Occipital lobe (tissue), 2 donors: ENCODE data around the gene CYYR1. TPM values are rescaled to one million over a fixed set of nuclear protein-coding genes. Genes with fewer than 3 reads are reported as not detected.

Experiments
- DNase-seq: peaks from one replicate; lab custom pipeline; 2025; lab: John Stamatoyannopoulos, UW
- total RNA-seq: library from RNA; depleted of rRNA; stranded (reverse); fragments of >200 nt; gene quantifications from one replicate; pipeline ENCODE4 v1.2.3, GENCODE V29; 2014

The CYYR1 gene
- total RNA-seq, 1 donor from 2014 or later = 2.3 TPM

GRCh38 chr21:26438976-26439375, 134.1 kb downstream of the CYYR1 start:
- DNase-seq = no peak

- DNase-seq = no peak
These were observed 135.6 kb downstream of the CYYR1 start for GRCh38 chr21:26437326-26438009.

- no peak for DNase-seq
These were observed 139.7 kb downstream of the CYYR1 start for GRCh38 chr21:26433386-26433785.

- no peak for DNase-seq
These were observed 140.7 kb downstream of the CYYR1 start for GRCh38 chr21:26432410-26432809.

GRCh38 chr21:26425576-26425975, 147.5 kb downstream of the CYYR1 start:
- no peak for DNase-seq

- no peak for DNase-seq
These were observed 149.6 kb downstream of the CYYR1 start for GRCh38 chr21:26423511-26423910.

- no peak for DNase-seq
These were observed 150.4 kb downstream of the CYYR1 start for GRCh38 chr21:26422706-26423105.

GRCh38 chr21:26422138-26422537, 150.9 kb downstream of the CYYR1 start:
- no peak for DNase-seq

GRCh38 chr21:26421724-26422123, 151.4 kb downstream of the CYYR1 start:
- DNase-seq = no peak
